Right lung (tissue), 5 donors: Measurements from ENCODE around the gene TSC22D1. TPM values are rescaled to one million over a fixed set of nuclear protein-coding genes. Genes with fewer than 3 reads are reported as not detected.
"Not testable (repeated sequence)": the region's sequence is repeated elsewhere in the genome, so short reads cannot be mapped to it uniquely, and the experiment has no call there.

ENCODE experiments used
- DNase-seq, 2 donors: peaks; one replicate each; pipeline ENCODE4 v3.0.0-alpha.2; 2013
- polyA plus RNA-seq, 5 donors: library from polyadenylated mRNA; unstranded; fragments of 120-200 nt; gene quantifications; one replicate each; pipeline versions ENCODE4 v1.2.1 to v1.2.3, GENCODE V29; 2013; ENCODE audit warnings: inconsistent platforms in 1 of 5, low replicate concordance in 1 of 5; ENCODE audit not compliant: insufficient read length in 5 of 5, insufficient read depth in 1 of 5

TSC22D1 gene
- polyA plus RNA-seq, 5 donors, result 163 to 199 (median 181) TPM

GRCh38 chr13:44456212-44456611 is 119.9 kb downstream of the TSC22D1 start:
- DNase-seq, result not testable (repeated sequence)

- no peak for DNase-seq
These were observed 120.4 kb downstream of the TSC22D1 start for GRCh38 chr13:44455769-44456168.

GRCh38 chr13:44453881-44454280 is 122.2 kb downstream of the TSC22D1 start:
- no peak for DNase-seq

GRCh38 chr13:44453069-44453468 is 123.1 kb downstream of the TSC22D1 start:
- no peak for DNase-seq

- no peak for DNase-seq
These were observed 123.7 kb downstream of the TSC22D1 start for GRCh38 chr13:44452418-44452817.

- DNase-seq, result no peak
These were observed 124.5 kb downstream of the TSC22D1 start for GRCh38 chr13:44451651-44452050.

GRCh38 chr13:44451126-44451525 is 125.0 kb downstream of the TSC22D1 start:
- peak; percentile 44 to 48 for DNase-seq

- no peak for DNase-seq
These were observed 125.9 kb downstream of the TSC22D1 start for GRCh38 chr13:44449999-44450821.

GRCh38 chr13:44448875-44449274 is 127.3 kb downstream of the TSC22D1 start:
- no peak for DNase-seq

GRCh38 chr13:44448373-44448772 is 127.8 kb downstream of the TSC22D1 start:
- no peak for DNase-seq

GRCh38 chr13:44447783-44448321 is 128.3 kb downstream of the TSC22D1 start:
- DNase-seq, result no peak

- DNase-seq, result no peak
These were observed 136.0 kb downstream of the TSC22D1 start for GRCh38 chr13:44440046-44440608.

GRCh38 chr13:44439452-44440024 is 136.6 kb downstream of the TSC22D1 start:
- DNase-seq, result no peak

GRCh38 chr13:44438234-44438579 is 137.9 kb downstream of the TSC22D1 start:
- no peak for DNase-seq

- DNase-seq, result peak in 1 of 2 donors; percentile 56
These were observed 138.5 kb downstream of the TSC22D1 start for GRCh38 chr13:44437356-44438233.

- DNase-seq, result peak; percentile 93 to 95
These were observed 139.4 kb downstream of the TSC22D1 start for GRCh38 chr13:44436589-44437337.

- DNase-seq, result no peak
These were observed 140.1 kb downstream of the TSC22D1 start for GRCh38 chr13:44435919-44436510.

- peak; percentile 98 to 99 for DNase-seq
These were observed 140.8 kb downstream of the TSC22D1 start for GRCh38 chr13:44435142-44435918.

- DNase-seq, result no peak
These were observed 141.4 kb downstream of the TSC22D1 start for GRCh38 chr13:44434766-44435141.
